ENCODE data around the gene UTS2R.

The UTS2R gene

DNA sequence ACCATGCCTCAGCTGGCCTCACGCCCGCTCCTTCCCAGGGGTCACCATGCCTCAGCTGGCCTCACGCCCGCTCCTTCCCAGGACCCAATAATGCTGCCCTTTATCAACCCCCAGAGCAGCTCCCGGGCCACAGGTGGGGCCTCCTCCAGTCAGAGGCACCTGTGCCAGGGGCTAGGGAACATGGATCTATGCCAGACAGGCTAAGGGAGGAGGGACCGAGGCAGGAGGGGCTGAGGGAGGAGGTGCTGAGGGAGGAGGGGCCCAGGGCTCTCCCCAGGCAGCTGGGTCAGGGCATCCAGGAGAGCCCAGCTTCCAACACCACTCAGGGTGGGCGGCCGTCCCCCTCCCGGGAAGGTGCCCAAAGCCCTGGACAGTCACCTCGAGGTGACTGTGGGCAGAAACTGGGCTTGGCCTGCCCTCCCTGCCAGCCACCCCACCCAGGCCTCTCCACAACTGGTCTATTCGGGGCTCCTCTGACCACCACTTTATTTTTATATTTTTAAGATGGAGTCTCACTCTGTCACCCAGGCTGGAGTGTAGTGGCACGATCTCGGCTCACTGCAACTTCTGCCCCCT is 19.4 kb downstream of the UTS2R start:
- no peak for DNase-seq

DNA sequence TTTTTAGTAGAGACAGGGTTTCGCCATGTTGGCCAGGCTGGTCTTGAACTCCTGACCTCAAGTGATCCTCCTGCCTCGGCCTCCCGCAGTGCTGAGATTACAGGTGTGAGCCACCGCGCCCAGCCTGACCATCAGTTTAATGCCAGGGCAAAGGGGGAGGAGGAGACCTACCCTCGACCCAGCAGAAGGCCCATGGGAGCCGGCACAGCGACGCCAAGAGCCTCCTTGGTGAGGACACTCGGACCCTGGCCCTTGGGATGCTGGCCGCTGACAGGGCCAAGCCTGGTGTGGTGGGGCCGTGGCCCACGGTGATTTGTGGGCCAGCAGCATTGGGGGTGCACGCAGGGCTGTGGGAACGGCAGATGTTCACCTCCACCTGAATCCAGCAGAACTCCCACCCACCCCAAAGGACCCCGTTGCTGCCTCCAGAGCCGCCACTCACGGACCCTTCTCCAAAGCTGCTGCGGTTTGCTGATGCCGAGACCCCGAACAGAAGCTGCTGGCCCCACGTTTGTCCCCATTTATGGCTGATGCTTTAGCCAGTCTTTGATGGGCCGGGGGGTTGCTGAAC is 20.0 kb downstream of the UTS2R start:
- DNase-seq, result no peak

DNA sequence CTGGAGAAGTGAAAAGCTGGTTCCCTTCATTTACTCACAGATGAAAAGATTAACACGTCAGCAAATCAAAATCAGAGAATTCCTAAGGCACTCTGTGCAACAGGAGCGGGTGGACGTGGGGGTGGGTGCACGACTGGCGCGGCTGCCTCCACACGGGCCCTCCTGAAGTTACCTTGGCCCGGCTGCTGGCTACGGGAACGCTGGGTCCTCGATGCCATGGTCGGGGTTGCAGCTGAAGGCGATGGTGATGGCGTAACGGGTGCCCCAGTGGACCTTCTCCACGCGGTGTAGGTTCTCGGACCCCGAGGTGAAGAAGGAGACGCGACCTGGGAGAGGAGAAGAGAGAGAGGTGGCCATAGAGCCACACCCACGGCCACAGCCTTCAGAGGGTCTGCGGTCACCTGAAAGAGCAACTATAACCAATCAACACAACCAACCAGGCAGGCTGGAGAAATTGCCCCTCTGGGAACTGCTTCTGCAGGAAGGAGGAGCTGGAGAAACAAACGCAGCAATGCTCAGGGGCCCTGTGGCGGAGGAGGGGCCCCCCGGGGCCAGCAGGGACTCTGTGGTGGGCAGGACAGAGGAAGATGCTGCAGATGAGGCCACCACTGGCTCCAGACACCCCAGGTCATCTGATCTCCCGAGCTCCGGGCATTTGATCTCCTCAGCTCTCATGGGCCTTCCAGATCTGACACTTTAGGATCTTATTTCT is 20.8 kb downstream of the UTS2R start:
- DNase-seq, result no peak

DNA sequence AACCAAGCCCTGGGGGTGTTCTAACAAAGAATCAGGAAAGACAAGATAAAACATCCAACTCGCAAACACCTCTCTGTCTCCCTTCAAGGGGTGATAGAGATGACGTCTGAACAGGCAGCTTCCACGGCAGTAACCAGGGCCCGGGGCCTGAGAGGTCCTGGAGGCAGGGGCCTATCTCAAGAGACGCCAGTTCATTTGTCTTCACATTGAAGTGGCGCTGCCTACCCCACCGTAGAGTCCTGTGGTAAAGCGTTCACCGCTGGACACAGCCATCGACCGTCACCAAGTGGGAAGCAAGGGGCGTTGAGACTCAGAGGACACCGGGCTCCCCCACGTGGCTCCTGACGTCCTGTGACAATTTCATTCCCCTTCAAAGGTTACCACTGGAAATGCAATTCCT is 21.4 kb downstream of the UTS2R start:
- no peak for DNase-seq

DNA sequence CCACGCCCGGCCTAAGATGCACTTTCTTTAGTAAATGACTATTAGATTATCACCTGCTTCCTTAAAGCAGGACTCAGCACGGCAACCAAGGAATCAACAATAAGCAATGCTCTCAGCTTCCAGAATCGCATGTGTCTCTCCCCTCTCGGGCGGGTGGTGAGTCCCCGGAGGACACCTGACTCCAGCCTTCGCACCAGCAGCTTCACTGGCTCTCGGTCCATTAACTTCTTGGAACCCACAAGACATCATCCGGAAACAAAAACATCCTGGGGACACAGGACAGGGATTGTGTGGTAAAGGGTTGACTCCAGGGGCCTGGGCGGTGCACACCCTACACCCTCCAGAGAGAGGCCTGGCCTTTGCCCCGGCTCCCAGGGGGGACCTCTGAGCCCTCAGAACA is 22.7 kb downstream of the UTS2R start:
- DNase-seq, result no peak

DNA sequence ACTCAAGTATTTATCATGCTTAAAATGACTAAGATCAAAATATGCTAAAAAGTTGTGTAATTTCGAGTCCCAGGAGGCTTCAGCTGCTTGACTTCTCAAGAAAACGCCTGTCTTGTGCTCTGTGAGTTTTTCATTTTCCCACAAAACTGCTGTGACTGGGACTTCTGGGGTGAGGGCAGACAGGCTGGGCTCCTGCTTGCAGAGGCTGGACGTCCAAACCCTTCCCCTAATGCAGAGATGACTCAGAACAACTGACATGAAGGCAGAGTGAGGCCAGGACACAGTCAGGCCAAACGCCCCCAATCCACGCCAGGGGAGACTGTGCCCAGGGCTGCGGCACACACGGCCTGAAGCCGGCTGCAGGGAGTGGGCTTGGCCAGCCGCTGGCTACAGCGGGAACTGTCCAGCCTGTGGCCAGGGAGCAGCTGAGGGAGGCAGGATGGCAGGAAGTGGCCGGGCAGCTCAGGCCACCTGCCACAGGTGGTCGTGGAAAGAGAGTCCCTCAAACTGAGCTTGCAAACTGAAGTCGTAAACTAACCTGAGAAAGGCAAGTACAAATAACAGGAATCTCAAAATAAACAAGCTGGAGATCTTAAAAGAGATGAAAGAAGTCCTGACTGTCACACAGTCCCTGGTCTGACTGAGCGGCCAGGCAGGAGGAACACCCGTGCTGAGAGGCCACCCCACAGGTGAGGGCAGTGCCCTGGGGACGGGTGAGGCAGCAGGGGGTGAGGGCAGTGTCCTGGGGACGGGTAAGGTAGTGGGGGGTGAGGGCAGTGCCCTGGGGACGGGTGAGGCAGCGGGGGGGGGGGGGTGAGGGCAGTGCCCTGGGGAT is 25.3 kb downstream of the UTS2R start:
- no peak for DNase-seq

DNA sequence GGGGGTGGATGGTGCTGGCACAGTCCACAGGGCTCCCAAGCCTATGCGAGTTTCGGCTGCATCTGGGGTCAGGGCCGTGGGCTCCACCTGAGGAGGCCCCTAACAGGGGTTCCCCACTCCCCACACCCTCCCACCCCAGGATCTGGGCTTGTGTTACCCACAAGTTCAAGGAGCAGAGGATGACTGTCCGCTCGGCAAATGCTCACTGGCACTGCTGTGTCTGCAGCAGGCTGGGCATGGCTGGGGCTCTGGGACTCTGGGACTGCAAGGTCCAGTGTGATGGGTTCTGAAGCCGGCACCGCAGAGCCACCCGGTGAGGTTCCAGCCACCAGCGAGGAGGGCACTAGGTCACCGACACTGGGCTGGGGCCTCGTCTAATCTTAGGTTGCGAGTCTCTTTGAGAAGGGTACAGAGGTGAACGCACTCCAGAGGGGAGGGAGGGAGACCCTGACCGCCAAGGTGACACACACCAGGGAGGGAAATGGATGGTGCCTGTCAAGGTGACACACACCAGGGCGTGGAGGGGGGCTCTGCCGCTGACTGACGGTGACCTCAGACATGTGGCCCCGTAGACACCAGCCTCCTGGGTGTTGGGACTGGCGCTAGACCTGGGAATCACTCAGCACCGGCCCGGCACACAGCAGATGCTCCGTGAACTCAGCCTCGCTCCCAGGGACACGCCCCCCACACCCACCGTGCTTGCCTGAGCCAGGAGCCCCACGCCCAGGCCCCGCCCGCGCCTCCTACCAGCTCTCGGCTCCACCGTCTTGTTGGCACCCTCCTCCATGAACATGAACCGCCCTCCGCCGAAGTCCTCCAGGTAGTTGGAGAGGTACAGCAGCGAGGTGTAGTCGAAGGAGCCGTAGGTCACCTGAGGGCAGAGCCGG is 26.1 kb downstream of the UTS2R start:
- no peak for DNase-seq

DNA sequence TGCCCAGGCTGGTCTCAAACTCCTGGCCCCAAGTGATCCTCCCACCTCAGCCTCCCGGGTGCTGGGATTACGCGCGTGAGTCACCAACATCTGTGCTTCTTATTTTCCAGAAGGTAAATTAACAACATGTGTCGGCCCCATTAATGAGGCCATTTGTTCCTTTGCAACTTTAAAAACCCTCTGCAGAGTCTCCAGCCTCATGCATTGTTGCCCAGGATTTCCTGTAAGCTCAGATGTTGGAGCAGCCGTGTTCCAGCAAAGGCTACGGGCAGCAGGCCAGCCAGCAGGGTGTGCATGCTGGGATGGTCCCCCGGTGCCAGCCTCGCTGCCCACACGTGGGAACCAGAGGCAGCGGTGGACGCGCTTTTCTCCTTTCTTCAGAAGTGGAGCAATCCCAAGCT is 27.5 kb downstream of the UTS2R start:
- DNase-seq, result no peak

DNA sequence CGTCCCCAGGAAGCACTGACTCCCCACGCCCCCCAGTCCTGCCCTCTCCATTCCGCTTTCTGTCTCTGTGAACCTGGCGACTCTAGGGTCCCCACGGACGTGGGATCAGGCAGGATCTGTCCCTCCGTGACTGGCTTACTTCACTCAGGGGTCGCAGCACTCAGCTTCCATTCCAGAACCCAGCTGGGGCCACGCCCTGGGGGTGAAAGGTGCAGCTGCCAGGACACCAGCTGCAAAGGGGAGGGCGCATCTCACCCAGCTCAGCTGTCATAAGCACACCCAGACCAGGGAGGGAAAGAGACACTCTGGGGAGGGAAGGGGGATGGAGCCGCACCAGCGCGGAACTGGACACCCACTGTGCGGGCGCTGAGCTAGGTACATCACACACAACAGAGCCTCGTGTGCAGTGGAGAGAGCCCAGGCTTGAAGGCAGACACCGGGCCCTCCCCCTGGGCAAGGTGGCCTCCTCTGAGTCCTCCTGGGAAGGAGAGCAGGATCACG is 28.1 kb downstream of the UTS2R start:
- DNase-seq, result no peak

DNA sequence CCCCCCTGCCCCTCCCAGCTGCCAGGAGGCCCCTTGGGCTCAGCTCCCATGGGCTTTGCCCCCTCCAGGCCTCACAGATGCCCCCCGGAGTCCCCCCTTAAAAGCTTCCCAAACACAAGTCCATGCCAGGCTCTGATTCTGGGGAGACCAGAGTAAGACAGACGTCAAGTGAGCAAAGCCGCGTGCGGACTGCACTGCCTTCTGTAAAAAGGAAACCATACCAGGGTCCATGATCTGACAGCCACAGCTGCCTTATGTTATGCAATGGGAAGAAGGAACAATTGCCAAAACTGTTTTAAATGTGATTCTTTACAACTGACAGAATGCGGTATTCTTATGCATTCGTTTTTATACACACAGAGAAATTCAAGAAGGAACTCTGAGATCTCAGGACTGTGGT is 28.6 kb downstream of the UTS2R start:
- no peak for DNase-seq

DNA sequence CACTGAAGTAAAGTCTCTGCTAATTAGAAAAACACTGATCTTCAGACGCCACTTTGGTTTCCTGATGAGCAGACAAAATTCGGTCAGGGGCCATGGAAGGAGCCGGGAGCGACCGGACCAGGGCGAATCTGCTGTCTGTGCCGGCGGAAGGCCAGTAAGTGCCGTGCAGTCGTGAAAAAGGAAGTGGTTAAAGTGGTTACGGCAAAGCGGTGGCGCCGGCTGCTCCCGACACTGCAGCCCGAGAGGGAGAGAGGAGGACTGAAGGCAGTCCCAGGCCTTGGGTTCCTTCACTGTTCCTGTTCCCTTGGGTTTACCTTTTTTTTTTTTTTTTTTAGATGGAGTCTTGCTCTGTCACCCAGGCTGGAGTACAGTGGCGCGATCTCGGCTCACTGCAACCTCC is 29.3 kb downstream of the UTS2R start:
- no peak for DNase-seq

DNA sequence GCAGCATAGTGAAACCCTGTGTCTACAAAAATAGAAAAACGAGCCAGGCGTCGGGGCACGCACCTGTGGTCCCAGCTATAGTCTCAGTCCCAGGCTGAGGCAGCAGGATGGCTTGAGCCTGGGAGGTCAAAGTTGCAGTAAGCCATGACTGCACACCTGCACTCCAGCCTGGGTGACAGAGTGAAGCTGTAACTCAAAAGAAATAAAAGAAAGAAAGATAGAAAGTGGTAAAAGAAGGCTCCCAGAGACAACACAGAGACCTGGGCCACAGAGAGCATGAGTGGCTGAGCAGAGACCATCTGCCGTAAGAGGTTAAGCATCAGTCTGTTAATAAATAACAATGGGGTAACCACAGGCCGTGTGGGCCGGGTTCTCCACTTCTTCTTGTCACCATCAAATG is 31.3 kb downstream of the UTS2R start:
- no peak for DNase-seq

DNA sequence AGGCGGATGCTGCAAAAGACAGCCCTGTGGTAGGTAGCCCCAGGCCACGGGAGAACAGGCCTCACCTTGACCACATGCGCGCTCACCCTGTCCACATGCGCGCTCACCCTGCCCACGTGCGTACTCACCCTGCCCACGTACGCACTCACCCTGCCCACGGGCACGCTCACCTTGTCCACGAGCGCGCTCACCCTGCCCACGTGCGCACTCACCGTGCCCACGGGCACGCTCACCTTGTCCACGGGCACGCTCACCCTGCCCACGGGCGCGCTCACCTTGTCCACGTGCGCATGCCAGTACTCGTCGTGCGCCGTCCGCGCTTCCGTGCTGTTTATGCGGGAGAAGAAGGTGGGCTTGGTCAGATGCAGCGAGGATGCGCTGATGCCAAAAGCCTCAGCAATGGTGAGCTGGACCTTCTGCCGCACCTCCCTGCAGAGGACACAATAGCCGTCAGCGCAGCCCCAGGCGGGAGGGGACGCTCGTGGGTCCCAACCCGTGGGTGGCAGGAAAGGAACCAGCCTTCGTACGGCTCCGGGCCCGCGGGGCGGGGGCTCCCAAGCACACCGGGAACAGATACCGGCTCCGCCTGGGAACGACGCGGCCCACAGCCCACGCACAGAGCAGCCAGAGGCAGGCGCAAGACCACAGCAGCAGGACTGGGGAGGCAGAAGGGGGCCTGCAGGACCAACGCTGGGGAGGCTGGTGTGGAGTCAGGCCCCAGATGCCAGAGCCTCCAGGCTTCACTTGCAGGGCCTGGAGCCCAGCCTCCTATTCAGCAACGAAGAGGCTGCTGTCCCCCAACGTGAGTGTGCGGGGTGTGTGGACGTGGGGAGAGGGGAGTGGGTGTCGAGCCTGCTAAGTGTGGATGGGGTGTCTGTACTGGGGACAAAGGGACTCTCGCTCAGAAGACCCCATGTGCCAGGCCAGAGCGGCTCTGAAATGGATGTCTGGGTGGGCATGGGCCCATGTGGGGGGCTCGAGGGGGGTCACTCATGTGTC is 32.4 kb downstream of the UTS2R start:
- DNase-seq, result no peak

DNA sequence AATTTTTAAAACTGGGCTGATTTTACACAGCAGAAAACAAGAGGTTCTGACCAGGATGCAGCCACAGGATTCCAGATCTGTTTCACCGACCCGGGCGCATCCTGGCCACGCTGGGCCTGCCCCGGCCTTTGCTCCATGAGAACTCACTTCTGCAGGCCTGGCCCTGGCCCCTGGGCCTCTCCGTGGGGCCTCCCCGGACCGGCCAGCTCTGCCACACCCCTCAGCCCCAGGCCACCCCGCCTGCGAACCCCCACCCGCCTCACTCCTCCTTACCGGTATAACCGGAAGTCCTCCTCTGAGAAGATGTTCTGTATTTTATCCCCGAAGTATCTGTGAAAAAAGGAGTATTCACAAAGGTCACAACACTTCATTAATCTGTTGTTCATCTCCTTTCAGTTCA is 33.5 kb downstream of the UTS2R start:
- no peak for DNase-seq

DNA sequence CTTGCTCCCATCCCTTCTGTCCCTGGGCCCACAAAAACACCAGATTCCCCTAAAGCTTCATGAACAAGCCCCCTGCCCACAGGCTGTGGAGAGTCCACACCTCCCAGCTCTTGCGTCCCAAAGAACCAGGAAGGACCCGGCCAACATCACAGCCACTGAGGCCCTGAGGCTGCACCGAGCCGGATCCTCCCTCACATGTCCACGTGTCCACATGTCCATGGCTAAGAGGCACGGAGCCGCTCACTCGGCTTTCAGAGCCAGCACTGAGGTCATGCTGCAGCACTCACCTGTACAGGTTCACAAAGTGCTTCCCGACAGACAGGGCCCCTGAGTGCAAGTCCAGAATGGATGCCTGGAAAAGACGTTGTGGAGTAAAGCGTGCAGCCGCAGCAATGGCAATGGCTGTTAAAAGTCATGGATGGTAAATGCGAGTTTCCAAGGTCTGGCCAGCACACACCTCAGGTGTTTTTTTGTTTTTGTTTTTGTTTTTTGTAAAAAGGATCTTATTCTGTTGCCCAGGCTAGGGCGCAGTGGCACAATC is 34.6 kb downstream of the UTS2R start:
- DNase-seq, result no peak

DNA sequence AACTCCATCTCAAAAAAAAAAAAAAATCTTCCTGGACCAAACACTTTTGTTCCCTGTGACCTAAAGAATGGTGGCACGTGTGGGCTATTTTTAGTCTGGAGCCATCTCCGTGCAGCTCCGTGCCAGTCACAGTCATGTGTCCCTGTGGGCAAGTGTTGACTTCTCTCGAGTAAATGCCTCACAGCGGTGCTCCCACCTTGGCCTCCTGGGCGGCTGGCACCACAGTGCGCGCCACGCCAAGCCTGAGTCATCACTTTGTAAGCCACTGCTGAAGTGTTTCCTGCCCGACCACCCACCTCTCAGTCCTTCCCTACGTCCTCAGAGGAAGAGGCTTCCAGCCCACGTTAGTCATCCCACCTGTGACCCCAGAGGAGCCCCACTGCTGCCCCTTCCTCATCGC is 35.7 kb downstream of the UTS2R start:
- no peak for DNase-seq

DNA sequence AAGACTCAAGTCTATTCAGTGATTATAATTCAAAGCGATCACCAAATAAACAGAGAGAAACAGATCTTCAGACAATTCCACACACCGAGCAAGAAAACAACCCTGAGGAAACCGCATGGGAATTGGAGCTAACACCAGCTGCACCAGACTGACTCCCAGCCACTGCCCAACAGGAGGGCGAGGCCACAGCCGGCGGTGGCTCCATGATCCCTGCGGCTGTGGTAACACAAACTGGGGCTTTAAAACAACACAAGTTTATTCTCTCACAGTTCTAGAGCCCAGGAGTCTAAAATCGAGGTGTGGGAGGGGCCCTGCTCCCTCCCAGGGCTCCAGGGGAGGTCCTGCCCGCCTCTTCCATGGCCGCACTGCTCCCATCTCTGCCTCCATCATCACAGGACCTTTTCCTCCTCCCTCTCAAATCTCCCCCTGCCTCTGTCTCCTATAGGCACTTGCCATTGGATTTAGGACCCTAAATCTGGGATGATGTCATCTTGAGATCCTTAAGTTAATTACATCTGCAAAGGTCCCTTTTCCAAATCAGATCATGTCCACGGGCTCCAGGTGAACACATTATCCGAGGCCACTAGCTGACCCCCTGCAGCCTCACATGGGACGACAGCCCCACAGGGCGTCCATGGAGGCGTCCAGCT is 36.8 kb downstream of the UTS2R start:
- no peak for DNase-seq

DNA sequence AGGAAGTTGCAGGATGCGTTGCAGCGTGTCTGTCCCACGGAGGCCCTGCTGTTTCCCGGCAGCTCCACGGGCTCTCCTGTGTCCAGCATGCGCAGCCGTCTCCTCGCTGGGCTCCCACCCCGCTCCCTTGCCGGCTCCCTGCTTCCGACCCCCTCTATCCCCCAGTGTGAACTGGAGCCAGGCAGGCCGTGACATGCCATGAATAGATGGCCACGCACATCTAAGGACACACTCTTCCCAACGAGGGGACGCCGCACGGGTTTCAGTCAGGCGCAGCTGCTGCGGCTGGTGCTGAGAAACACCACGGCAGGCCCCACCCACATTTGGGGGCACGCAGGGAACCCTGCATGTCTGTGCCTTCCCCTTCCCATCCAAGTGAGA is 37.4 kb downstream of the UTS2R start:
- DNase-seq, result no peak

DNA sequence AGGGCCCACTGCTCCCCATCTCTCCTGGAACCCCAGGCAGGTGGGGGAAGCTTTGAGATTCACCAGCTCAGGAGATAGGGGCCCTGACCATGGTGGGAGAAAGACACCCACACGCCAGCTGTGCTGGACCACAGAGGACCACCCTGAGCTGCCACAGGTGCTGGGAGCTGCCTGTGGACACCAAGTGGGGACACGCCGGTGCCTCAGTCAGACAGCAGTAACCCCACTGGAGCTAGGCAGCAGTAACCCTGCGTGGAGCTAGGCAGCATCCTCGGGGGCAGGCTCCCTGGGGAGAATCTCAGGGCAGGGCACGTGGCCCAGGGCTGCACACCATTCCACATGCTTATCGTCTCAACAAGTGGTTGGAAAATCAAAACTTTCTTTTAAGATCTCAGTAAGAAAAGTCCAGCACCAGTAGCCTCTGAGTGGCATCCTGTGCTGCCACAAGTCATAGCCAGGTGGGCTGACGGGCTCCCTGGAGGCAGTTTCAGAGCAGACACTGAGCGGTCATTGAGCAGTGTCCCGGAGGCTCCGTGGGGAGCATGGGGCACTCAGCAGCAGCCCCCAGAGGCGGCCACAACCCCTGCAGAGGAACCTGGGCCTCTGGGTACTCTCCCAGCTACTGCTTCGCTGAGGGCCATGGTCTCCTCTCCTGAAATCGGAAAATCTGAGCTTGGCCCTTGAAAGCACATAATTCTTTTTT is 38.6 kb downstream of the UTS2R start:
- DNase-seq, result no peak
